GM23338 (cell line): Measurements from ENCODE around the gene PPP4R1. TPM values are rescaled to one million over a fixed set of nuclear protein-coding genes. Genes with fewer than 3 reads are reported as not detected.

Experiments used
- ATAC-seq: fragments of 200-7000 bp; cut with Tn5 transposase; 3 replicates; pipeline ENCODE4 v1.9.1; 2020
- DNase-seq: peaks from one replicate; pipeline ENCODE4 v3.0.0-alpha.2; 2015; ENCODE audit warnings: low spot score
- H2AFZ ChIP-seq: fragments of 200-600 bp; sonication (generic); 2 replicates; pipeline ENCODE4 v1.8.0; 2016; ENCODE audit warnings: antibody characterized with exemption, mild to moderate bottlenecking, moderate library complexity
- H3F3A ChIP-seq: fragments of 200-600 bp; sonication (generic); replicated peaks from 2 replicates; pipeline ENCODE4 v1.8.0; 2017; ENCODE audit warnings: antibody characterized with exemption, mixed run types, low read depth
- H3K27ac ChIP-seq: fragments of 200-600 bp; sonication (generic); 2 replicates; pipeline ENCODE4 v1.6.1; 2016; ENCODE audit warnings: low read depth
- H3K27me3 ChIP-seq: fragments of 200-600 bp; sonication (generic); 2 replicates; pipeline ENCODE4 v1.8.0; 2016; ENCODE audit warnings: mild to moderate bottlenecking, mixed run types, moderate library complexity; ENCODE audit not compliant: insufficient read depth
- H3K36me3 ChIP-seq: fragments of 200-600 bp; sonication (generic); 2 replicates; pipeline ENCODE4 v1.8.0; 2016; ENCODE audit warnings: mild to moderate bottlenecking; ENCODE audit not compliant: insufficient read depth
- H3K4me1 ChIP-seq: fragments of 200-600 bp; sonication (generic); 2 replicates; pipeline ENCODE4 v1.8.0; 2016; ENCODE audit warnings: mild to moderate bottlenecking, moderate library complexity; ENCODE audit not compliant: insufficient read depth
- H3K4me2 ChIP-seq: fragments of 200-600 bp; sonication (generic); 2 replicates; pipeline ENCODE4 v1.7.1; 2017; ENCODE audit warnings: mixed run types
- H3K4me3 ChIP-seq: fragments of 200-600 bp; sonication (generic); 2 replicates; pipeline ENCODE4 v1.6.1; 2016; ENCODE audit warnings: mixed run types
- H3K79me2 ChIP-seq: fragments of 200-600 bp; sonication (generic); replicated peaks from 2 replicates; pipeline ENCODE4 v1.8.0; 2017; ENCODE audit warnings: mild to moderate bottlenecking; ENCODE audit not compliant: insufficient read depth
- H3K9me2 ChIP-seq: fragments of 200-600 bp; sonication (generic); 2 replicates; pipeline ENCODE4 v1.8.0; 2017; ENCODE audit not compliant: insufficient read depth
- H4K20me1 ChIP-seq: fragments of 200-600 bp; sonication (generic); replicated peaks from 2 replicates; pipeline ENCODE4 v1.8.0; 2017; ENCODE audit warnings: mild to moderate bottlenecking; ENCODE audit not compliant: insufficient read depth
- H3K27ac Mint-ChIP-seq: 2 replicates; pipeline ENCODE4 v1.8.0; 2020; ENCODE audit warnings: inconsistent platforms, mild to moderate bottlenecking, moderate library complexity, mixed read lengths
- H3K27me3 Mint-ChIP-seq: 3 replicates; pipeline ENCODE4 v1.8.0; 2022; ENCODE audit warnings: low read depth, mild to moderate bottlenecking, moderate library complexity, mixed read lengths, inconsistent platforms; ENCODE audit not compliant: insufficient read depth, poor library complexity
- H3K36me3 Mint-ChIP-seq: 3 replicates; pipeline ENCODE4 v1.8.0; 2021; ENCODE audit warnings: low read depth, mild to moderate bottlenecking, inconsistent platforms, moderate library complexity, mixed read lengths
- H3K4me1 Mint-ChIP-seq: 3 replicates; pipeline ENCODE4 v1.8.0; 2020; ENCODE audit warnings: mild to moderate bottlenecking, inconsistent platforms, mixed read lengths
- H3K4me3 Mint-ChIP-seq: 3 replicates; pipeline ENCODE4 v1.8.0; 2021; ENCODE audit warnings: moderate library complexity, mild to moderate bottlenecking, inconsistent platforms, mixed read lengths
- H3K9me3 Mint-ChIP-seq: 3 replicates; pipeline ENCODE4 v1.8.0; 2020; ENCODE audit warnings: moderate library complexity, mild to moderate bottlenecking, inconsistent platforms, mixed read lengths
- CREB1 ChIP-seq: fragments of 250-450 bp; sonication (Bioruptor Pico); IDR thresholded peaks from 2 replicates; pipeline ENCODE4 v1.5.0; 2020; ENCODE audit warnings: low read depth, mild to moderate bottlenecking, moderate library complexity
- CTCF ChIP-seq, 2 experiments: fragments of 200-600 bp in 1 of 2; sonication (generic) in 1 of 2; conservative IDR thresholded peaks; 2 replicates each; pipeline versions ENCODE4 v1.5.1 to v1.6.1; 2016 to 2017; ENCODE audit warnings: antibody characterized with exemption in 2 of 2, low read depth in 2 of 2, mild to moderate bottlenecking in 2 of 2, moderate library complexity in 1 of 2
- ETS1 ChIP-seq: IDR thresholded peaks from 2 replicates; pipeline ENCODE4 v1.6.1; 2016; ENCODE audit warnings: antibody characterized with exemption
- EZH2 ChIP-seq: fragments of 200-600 bp; sonication (generic); IDR thresholded peaks from one replicate; pipeline ENCODE4 v1.8.0; 2017; ENCODE audit warnings: antibody characterized with exemption, mild to moderate bottlenecking, low read depth; ENCODE audit not compliant: unreplicated experiment
- EZH2phosphoT487 ChIP-seq: fragments of 200-600 bp; sonication (generic); IDR thresholded peaks from one replicate; pipeline ENCODE4 v1.8.1; 2018; ENCODE audit warnings: antibody characterized with exemption; ENCODE audit not compliant: unreplicated experiment
- JUNB ChIP-seq: IDR thresholded peaks from one replicate; pipeline ENCODE4 v1.6.1; 2016; ENCODE audit warnings: antibody characterized with exemption; ENCODE audit not compliant: unreplicated experiment
- NANOG ChIP-seq: IDR thresholded peaks from 2 replicates; pipeline ENCODE4 v1.6.1; 2016; ENCODE audit warnings: antibody characterized with exemption, borderline replicate concordance
- POLR2AphosphoS5 ChIP-seq: IDR thresholded peaks from 2 replicates; pipeline ENCODE4 v1.6.1; 2016; ENCODE audit warnings: antibody characterized with exemption, low read depth
- REST ChIP-seq: IDR thresholded peaks from one replicate; pipeline ENCODE4 v1.6.1; 2018; ENCODE audit warnings: antibody characterized with exemption; ENCODE audit not compliant: unreplicated experiment
- STAT1 ChIP-seq: IDR thresholded peaks from one replicate; pipeline ENCODE4 v1.6.1; 2016; ENCODE audit warnings: antibody characterized with exemption; ENCODE audit not compliant: unreplicated experiment
- ZNF114 ChIP-seq: fragments of 250-450 bp; sonication (Bioruptor Pico); IDR thresholded peaks from 2 replicates; pipeline ENCODE4 v1.5.0; 2020; ENCODE audit warnings: mild to moderate bottlenecking, moderate library complexity
- ZNF331 ChIP-seq: fragments of 250-450 bp; sonication (Bioruptor Pico); IDR thresholded peaks from 2 replicates; pipeline ENCODE4 v1.5.0; 2020; ENCODE audit warnings: low read depth, mild to moderate bottlenecking, moderate library complexity
- polyA plus RNA-seq: library from polyadenylated mRNA; unstranded; fragments of >200 nt; fragmentation: Nextera tagmentation; extraction: Ambion mirVana; gene quantifications from 2 replicates; pipeline ENCODE4 v1.2.1, GENCODE V29; 2016
- total RNA-seq: library from RNA; depleted of rRNA; stranded (reverse); fragments of >200 nt; shearing (Covaris generic); gene quantifications from 2 replicates; pipeline ENCODE4 v1.2.3, GENCODE V29; 2014
- TF ChIP-seq, protein P1 (sequence below): fragments of 250-450 bp; sonication (Bioruptor Pico); IDR thresholded peaks from 2 replicates; pipeline ENCODE4 v1.5.0; 2020; ENCODE audit warnings: mild to moderate bottlenecking, moderate library complexity

The PPP4R1 gene
- total and polyA plus RNA-seq, 2 experiments from 2014 or later = 18.1 to 79.4 TPM

DNA sequence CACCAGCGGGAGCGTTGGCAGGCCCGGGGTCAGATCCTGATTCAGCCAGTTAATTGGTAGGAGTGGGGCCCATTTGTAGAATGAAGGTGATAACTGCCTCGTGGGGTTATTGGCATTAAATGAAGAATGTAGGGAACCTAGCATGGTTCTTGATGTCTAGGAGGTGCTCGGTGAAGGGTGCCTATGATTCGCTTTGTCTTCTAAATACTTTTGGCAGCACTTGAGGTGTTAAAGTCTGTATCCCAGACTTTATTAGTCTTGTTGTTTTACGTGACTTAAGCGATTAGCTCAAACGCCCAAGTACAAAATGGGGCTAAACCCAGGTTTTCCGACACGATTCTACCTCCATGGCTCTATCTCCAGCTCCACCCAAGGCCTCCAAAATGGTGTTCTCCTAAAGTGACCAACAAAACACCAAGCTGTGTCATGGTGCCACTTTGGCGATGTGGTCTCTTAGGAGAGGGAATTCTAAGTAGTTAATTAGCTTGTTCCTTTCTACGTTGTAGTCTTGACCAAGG, 980 bp upstream of the PPP4R1 start:
- H3K27me3 ChIP-seq = no peaks in the 10 kb centered on the region
- Mint-ChIP-seq H3K36me3 (peaks cover 20% of the 10 kb centered on the region), H3K4me3 (peak overlapping the region; percentile 81), H3K4me1 (peaks cover 29% of the 10 kb centered on the region), H3K27me3 (peaks cover 7% of the 10 kb centered on the region), H3K9me3 (no peaks in the 10 kb centered on the region; the same call in 2 of the 3 replicates), H3K27ac (peak overlapping the region; percentile 90)
- no peak for DNase-seq
- ATAC-seq = no peak
- H3F3A ChIP-seq = peaks cover 5% of the 10 kb centered on the region; the same call in 1 of the 2 replicates
- peaks cover 34% of the 10 kb centered on the region for H3K79me2 ChIP-seq
- peak overlapping the region; percentile 62 for H3K4me3 ChIP-seq
- peaks cover 17% of the 10 kb centered on the region for H3K4me1 ChIP-seq
- no peak for TF ChIP-seq ETS1
- TF ChIP-seq REST = no peak
- TF ChIP-seq, protein P1, sequence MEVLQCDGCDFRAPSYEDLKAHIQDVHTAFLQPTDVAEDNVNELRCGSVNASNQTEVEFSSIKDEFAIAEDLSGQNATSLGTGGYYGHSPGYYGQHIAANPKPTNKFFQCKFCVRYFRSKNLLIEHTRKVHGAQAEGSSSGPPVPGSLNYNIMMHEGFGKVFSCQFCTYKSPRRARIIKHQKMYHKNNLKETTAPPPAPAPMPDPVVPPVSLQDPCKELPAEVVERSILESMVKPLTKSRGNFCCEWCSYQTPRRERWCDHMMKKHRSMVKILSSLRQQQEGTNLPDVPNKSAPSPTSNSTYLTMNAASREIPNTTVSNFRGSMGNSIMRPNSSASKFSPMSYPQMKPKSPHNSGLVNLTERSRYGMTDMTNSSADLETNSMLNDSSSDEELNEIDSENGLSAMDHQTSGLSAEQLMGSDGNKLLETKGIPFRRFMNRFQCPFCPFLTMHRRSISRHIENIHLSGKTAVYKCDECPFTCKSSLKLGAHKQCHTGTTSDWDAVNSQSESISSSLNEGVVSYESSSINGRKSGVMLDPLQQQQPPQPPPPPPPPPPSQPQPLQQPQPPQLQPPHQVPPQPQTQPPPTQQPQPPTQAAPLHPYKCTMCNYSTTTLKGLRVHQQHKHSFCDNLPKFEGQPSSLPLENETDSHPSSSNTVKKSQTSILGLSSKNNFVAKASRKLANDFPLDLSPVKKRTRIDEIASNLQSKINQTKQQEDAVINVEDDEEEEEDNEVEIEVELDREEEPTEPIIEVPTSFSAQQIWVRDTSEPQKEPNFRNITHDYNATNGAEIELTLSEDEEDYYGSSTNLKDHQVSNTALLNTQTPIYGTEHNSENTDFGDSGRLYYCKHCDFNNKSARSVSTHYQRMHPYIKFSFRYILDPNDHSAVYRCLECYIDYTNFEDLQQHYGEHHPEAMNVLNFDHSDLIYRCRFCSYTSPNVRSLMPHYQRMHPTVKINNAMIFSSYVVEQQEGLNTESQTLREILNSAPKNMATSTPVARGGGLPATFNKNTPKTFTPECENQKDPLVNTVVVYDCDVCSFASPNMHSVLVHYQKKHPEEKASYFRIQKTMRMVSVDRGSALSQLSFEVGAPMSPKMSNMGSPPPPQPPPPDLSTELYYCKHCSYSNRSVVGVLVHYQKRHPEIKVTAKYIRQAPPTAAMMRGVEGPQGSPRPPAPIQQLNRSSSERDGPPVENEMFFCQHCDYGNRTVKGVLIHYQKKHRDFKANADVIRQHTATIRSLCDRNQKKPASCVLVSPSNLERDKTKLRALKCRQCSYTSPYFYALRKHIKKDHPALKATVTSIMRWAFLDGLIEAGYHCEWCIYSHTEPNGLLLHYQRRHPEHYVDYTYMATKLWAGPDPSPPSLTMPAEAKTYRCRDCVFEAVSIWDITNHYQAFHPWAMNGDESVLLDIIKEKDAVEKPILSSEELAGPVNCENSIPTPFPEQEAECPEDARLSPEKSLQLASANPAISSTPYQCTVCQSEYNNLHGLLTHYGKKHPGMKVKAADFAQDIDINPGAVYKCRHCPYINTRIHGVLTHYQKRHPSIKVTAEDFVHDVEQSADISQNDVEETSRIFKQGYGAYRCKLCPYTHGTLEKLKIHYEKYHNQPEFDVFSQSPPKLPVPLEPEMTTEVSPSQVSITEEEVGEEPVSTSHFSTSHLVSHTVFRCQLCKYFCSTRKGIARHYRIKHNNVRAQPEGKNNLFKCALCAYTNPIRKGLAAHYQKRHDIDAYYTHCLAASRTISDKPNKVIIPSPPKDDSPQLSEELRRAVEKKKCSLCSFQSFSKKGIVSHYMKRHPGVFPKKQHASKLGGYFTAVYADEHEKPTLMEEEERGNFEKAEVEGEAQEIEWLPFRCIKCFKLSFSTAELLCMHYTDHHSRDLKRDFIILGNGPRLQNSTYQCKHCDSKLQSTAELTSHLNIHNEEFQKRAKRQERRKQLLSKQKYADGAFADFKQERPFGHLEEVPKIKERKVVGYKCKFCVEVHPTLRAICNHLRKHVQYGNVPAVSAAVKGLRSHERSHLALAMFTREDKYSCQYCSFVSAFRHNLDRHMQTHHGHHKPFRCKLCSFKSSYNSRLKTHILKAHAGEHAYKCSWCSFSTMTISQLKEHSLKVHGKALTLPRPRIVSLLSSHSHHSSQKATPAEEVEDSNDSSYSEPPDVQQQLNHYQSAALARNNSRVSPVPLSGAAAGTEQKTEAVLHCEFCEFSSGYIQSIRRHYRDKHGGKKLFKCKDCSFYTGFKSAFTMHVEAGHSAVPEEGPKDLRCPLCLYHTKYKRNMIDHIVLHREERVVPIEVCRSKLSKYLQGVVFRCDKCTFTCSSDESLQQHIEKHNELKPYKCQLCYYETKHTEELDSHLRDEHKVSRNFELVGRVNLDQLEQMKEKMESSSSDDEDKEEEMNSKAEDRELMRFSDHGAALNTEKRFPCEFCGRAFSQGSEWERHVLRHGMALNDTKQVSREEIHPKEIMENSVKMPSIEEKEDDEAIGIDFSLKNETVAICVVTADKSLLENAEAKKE (CRISPR knock-in tag) = no peak
- TF ChIP-seq EZH2phosphoT487 = no peak
- no peak for TF ChIP-seq ZNF114
- no peak for TF ChIP-seq EZH2
- TF ChIP-seq JUNB = no peak
- no peak for TF ChIP-seq CTCF (conservative IDR thresholded peaks at IDR 0.05; ENCODE audit: low read depth in 2 of 2)
- TF ChIP-seq POLR2AphosphoS5 = no peak
- no peak for TF ChIP-seq CREB1 (CRISPR knock-in tag)
- no peak for TF ChIP-seq STAT1
- no peak for TF ChIP-seq ZNF331 (CRISPR knock-in tag)
- TF ChIP-seq NANOG = no peak
- no peaks in the 10 kb centered on the region for H3K36me3 ChIP-seq
- peak overlapping the region; percentile 84 for H3K4me2 ChIP-seq
- peaks cover 3% of the 10 kb centered on the region; the same call in 1 of the 2 replicates for H4K20me1 ChIP-seq
- H3K9me2 ChIP-seq = no peaks in the 10 kb centered on the region
- H2AFZ ChIP-seq = 0 out of 2 replicates have a peak overlapping the region, but pooled peaks have one; percentile 12
- H3K27ac ChIP-seq = peak overlapping the region; percentile 96
